IMR-90 (cell line): ENCODE data around the gene STX4. TPM values are rescaled to one million over a fixed set of nuclear protein-coding genes. Genes with fewer than 3 reads are reported as not detected.

Source experiments
- ATAC-seq: fragments of 200-7000 bp; cut with Tn5 transposase; 2 replicates; pipeline ENCODE4 v1.9.1; 2020; ENCODE audit warnings: low read depth, mild to moderate bottlenecking, moderate library complexity
- BruUV-seq: library from RNA; stranded (reverse); fragments of 400-500 nt; replicated peaks from 2 replicates; lab custom pipeline; 2021; lab: Mats Ljungman, UMichigan
- CTCF ChIA-PET: fragments of 300-600 bp; formaldehyde crosslinking; extraction: SDS; loops from one replicate; lab custom pipeline; 2021; ENCODE audit warnings: antibody characterized with exemption; lab: Yijun Ruan, JAX
- POLR2A ChIA-PET: fragments of 300-600 bp; sonication (Branson Sonifier 250); formaldehyde crosslinking; loops from one replicate; lab custom pipeline; 2022; ENCODE audit warnings: antibody characterized with exemption; ENCODE audit not compliant: unreplicated experiment; lab: Charles Lee
- DNase-seq: peaks from one replicate; pipeline ENCODE4 v3.0.0; 2013
- H2AFZ ChIP-seq: replicated peaks from 2 replicates; pipeline ENCODE3; 2013; ENCODE audit warnings: low read length, mild to moderate bottlenecking; ENCODE audit not compliant: poor library complexity
- H2AK5ac ChIP-seq: 2 replicates; pipeline ENCODE4 v1.6.1; 2013; ENCODE audit warnings: low read depth, low read length, inconsistent platforms
- H2AK9ac ChIP-seq: replicated peaks from 2 replicates; pipeline ENCODE3; 2013; ENCODE audit warnings: mild to moderate bottlenecking, low read depth, low read length, moderate library complexity; ENCODE audit not compliant: poor library complexity
- H2BK120ac ChIP-seq: 2 replicates; pipeline ENCODE4 v1.6.1; 2013; ENCODE audit warnings: low read depth, low read length, inconsistent platforms
- H2BK15ac ChIP-seq: 3 replicates; pipeline ENCODE4 v1.6.1; 2013; ENCODE audit warnings: low read depth, low read length, inconsistent platforms
- H2BK20ac ChIP-seq: 2 replicates; pipeline ENCODE4 v1.6.1; 2013; ENCODE audit warnings: low read depth, mild to moderate bottlenecking, inconsistent platforms, low read length, moderate library complexity
- H2BK5ac ChIP-seq: 2 replicates; pipeline ENCODE4 v1.6.1; 2013; ENCODE audit warnings: mild to moderate bottlenecking, low read depth, low read length, inconsistent platforms; ENCODE audit not compliant: poor library complexity, severe bottlenecking
- H3K14ac ChIP-seq: replicated peaks from 2 replicates; pipeline ENCODE4 v1.6.1; 2013; ENCODE audit warnings: low read depth, low read length, inconsistent platforms
- H3K18ac ChIP-seq: 2 replicates; pipeline ENCODE4 v1.6.1; 2013; ENCODE audit warnings: low read depth, low read length, control low read depth
- H3K23ac ChIP-seq: 2 replicates; pipeline ENCODE4 v1.6.1; 2013; ENCODE audit warnings: low read depth, low read length, inconsistent platforms
- H3K27ac ChIP-seq: 2 replicates; pipeline ENCODE4 v1.5.1; 2013; ENCODE audit warnings: mild to moderate bottlenecking, control low read depth, low read length; ENCODE audit not compliant: insufficient read depth
- H3K27me3 ChIP-seq: 2 replicates; pipeline ENCODE4 v1.6.1; 2013; ENCODE audit warnings: low read length; ENCODE audit not compliant: control insufficient read depth, insufficient read depth
- H3K36me3 ChIP-seq: 2 replicates; pipeline ENCODE4 v1.6.1; 2013; ENCODE audit warnings: low read length, mixed read lengths; ENCODE audit not compliant: control insufficient read depth, insufficient read depth
- H3K4ac ChIP-seq: 2 replicates; pipeline ENCODE4 v1.6.1; 2013; ENCODE audit warnings: low read depth, low read length, inconsistent platforms
- H3K4me1 ChIP-seq: 2 replicates; pipeline ENCODE4 v1.6.1; 2013; ENCODE audit warnings: low read length, mixed read lengths; ENCODE audit not compliant: control insufficient read depth, insufficient read depth
- H3K4me2 ChIP-seq: 2 replicates; pipeline ENCODE4 v1.6.1; 2013; ENCODE audit warnings: low read depth, mild to moderate bottlenecking, control low read depth, low read length, moderate library complexity
- H3K4me3 ChIP-seq: 2 replicates; pipeline ENCODE4 v1.5.1; 2013; ENCODE audit warnings: low read depth, mild to moderate bottlenecking, control low read depth, low read length, moderate library complexity; ENCODE audit not compliant: insufficient read depth
- H3K56ac ChIP-seq: 2 replicates; pipeline ENCODE4 v1.6.1; 2013; ENCODE audit warnings: low read length, inconsistent platforms; ENCODE audit not compliant: insufficient read depth; ENCODE audit errors: extremely low read depth
- H3K79me1 ChIP-seq, 2 experiments: 2 replicates each; pipeline ENCODE4 v1.6.1; 2013; ENCODE audit warnings: low read length in 2 of 2, inconsistent platforms in 1 of 2, low read depth in 1 of 2
- H3K9ac ChIP-seq: 2 replicates; pipeline ENCODE4 v1.6.1; 2013; ENCODE audit warnings: low read depth, low read length, control low read depth
- H3K9me1 ChIP-seq: 2 replicates; pipeline ENCODE4 v1.6.1; 2013; ENCODE audit warnings: low read length, inconsistent platforms; ENCODE audit not compliant: insufficient read depth
- H3K9me3 ChIP-seq: 2 replicates; pipeline ENCODE4 v1.6.1; 2013; ENCODE audit warnings: low read length; ENCODE audit not compliant: control insufficient read depth, insufficient read depth
- H4K20me1 ChIP-seq: 2 replicates; pipeline ENCODE4 v1.6.1; 2013; ENCODE audit warnings: low read length, inconsistent platforms; ENCODE audit not compliant: insufficient read depth
- H4K5ac ChIP-seq: 2 replicates; pipeline ENCODE4 v1.6.1; 2013; ENCODE audit warnings: mild to moderate bottlenecking, low read depth, low read length, control low read depth
- H4K8ac ChIP-seq, 2 experiments: 2 replicates each; pipeline ENCODE4 v1.6.1; 2013; ENCODE audit warnings: low read depth in 2 of 2, low read length in 2 of 2, control low read depth in 1 of 2, inconsistent platforms in 1 of 2
- H4K91ac ChIP-seq: 2 replicates; pipeline ENCODE4 v1.6.1; 2013; ENCODE audit warnings: low read depth, low read length, inconsistent platforms; ENCODE audit not compliant: insufficient read depth
- BHLHE40 ChIP-seq: fragments of 150-350 bp; IDR thresholded peaks from 2 replicates; pipeline ENCODE4 v1.6.1; 2016; ENCODE audit warnings: mild to moderate bottlenecking, low read depth, low read length
- CEBPB ChIP-seq: IDR thresholded peaks from 2 replicates; pipeline ENCODE4 v1.6.1; 2012; ENCODE audit warnings: low read depth, low read length, improper control_type of control experiment
- CHD1 ChIP-seq: IDR thresholded peaks from 2 replicates; pipeline ENCODE4 v1.6.1; 2012; ENCODE audit warnings: low read depth, low read length, improper control_type of control experiment
- CTCF ChIP-seq: conservative IDR thresholded peaks from 2 replicates; pipeline ENCODE4 v1.5.1; 2012; ENCODE audit warnings: mild to moderate bottlenecking, low read depth, low read length, improper control_type of control experiment
- FOS ChIP-seq: fragments of 150-350 bp; IDR thresholded peaks from 2 replicates; pipeline ENCODE4 v1.6.1; 2016; ENCODE audit warnings: low read depth, low read length
- MAFK ChIP-seq: IDR thresholded peaks from 2 replicates; pipeline ENCODE4 v1.6.1; 2012; ENCODE audit warnings: low read depth, low read length, improper control_type of control experiment
- MAZ ChIP-seq: IDR thresholded peaks from 2 replicates; pipeline ENCODE4 v1.6.1; 2012; ENCODE audit warnings: low read depth, mild to moderate bottlenecking, low read length, improper control_type of control experiment, moderate library complexity, borderline replicate concordance
- MXI1 ChIP-seq: IDR thresholded peaks from 2 replicates; pipeline ENCODE4 v1.6.1; 2012; ENCODE audit warnings: low read depth, mild to moderate bottlenecking, low read length, moderate library complexity, borderline replicate concordance
- NFE2L2 ChIP-seq: fragments of 150-350 bp; IDR thresholded peaks from 2 replicates; pipeline ENCODE4 v1.6.1; 2016; ENCODE audit warnings: low read depth, mild to moderate bottlenecking, low read length
- POLR2A ChIP-seq: IDR thresholded peaks from 2 replicates; pipeline ENCODE4 v1.6.1; 2012; ENCODE audit warnings: mild to moderate bottlenecking, low read depth, low read length
- RAD21 ChIP-seq: IDR thresholded peaks from 2 replicates; pipeline ENCODE4 v1.6.1; 2012; ENCODE audit warnings: low read length, improper control_type of control experiment
- RCOR1 ChIP-seq: IDR thresholded peaks from 2 replicates; pipeline ENCODE4 v1.6.1; 2012; ENCODE audit warnings: mild to moderate bottlenecking, low read length, improper control_type of control experiment; ENCODE audit not compliant: insufficient replicate concordance
- RFX5 ChIP-seq: IDR thresholded peaks from 2 replicates; pipeline ENCODE4 v1.8.0; 2012; ENCODE audit warnings: low read depth, mild to moderate bottlenecking, low read length, moderate library complexity
- SMC3 ChIP-seq: fragments of 150-350 bp; IDR thresholded peaks from 2 replicates; pipeline ENCODE4 v1.6.1; 2016; ENCODE audit warnings: low read depth, mild to moderate bottlenecking, antibody characterized with exemption, low read length, moderate library complexity
- USF2 ChIP-seq: fragments of 150-350 bp; IDR thresholded peaks from 2 replicates; pipeline ENCODE4 v1.6.1; 2017; ENCODE audit warnings: mild to moderate bottlenecking, antibody characterized with exemption, low read length, low read depth
- WGBS, 2 experiments: methylation state at CpG; one replicate each; pipeline versions ENCODE4 v1.1.5 to v1.1.7; 2013; ENCODE audit warnings: missing lambda C conversion rate in 2 of 2; ENCODE audit not compliant: insufficient read length in 1 of 2; ENCODE audit errors: extremely low coverage in 2 of 2; 5-methylcytosine and 5-hydroxymethylcytosine counted together
- dilution Hi-C: fragments of 300-500 bp; cut with HindIII; formaldehyde crosslinking; loops from one replicate; pipeline ENCODE4 v1.14.3; 2018; ENCODE audit warnings: low sequenced_read_pairs; ENCODE audit not compliant: unreplicated experiment
- in situ Hi-C: fragments of 300-500 bp; cut with MboI; formaldehyde crosslinking; loops from 3 replicates; pipeline ENCODE4 v1.14.3; 2019; ENCODE audit warnings: low sequenced_read_pairs, inconsistent platforms, mixed read lengths
- intact Hi-C: fragments of 100-400 bp; cut with micrococcal nuclease; formaldehyde crosslinking; loops from 2 replicates; pipeline ENCODE4 v1.10.0; 2022
- polyA plus RNA-seq, 3 experiments: library from polyadenylated mRNA; depleted of rRNA; stranded (reverse); fragments of >200 nt; gene quantifications; 2 replicates each; pipeline ENCODE4 v1.2.3, GENCODE V29; 2012; ENCODE audit warnings: low replicate concordance in 1 of 3
- total RNA-seq: library from RNA; depleted of rRNA; stranded (reverse); fragments of >200 nt; gene quantifications from 2 replicates; pipeline ENCODE4 v1.2.3, GENCODE V29; 2012

Gene STX4
- total and polyA plus RNA-seq, 2 of the 4 experiments (the other 2 are of a cell fraction), result 23.5 to 67.9 TPM

- no peak for TF ChIP-seq RFX5
- no peak for TF ChIP-seq MAFK
- no peak for TF ChIP-seq POLR2A
- TF ChIP-seq RAD21, result no peak
- TF ChIP-seq SMC3, result no peak
- TF ChIP-seq CEBPB, result peak; percentile 57
- TF ChIP-seq USF2, result no peak
- TF ChIP-seq CHD1, result no peak
- 0 out of 2 replicates have a peak, but pooled peaks have one; percentile 22 for TF ChIP-seq MXI1
- no peak for TF ChIP-seq RCOR1
- TF ChIP-seq MAZ, result no peak
- TF ChIP-seq FOS, result no peak
- TF ChIP-seq CTCF, result no peak
- TF ChIP-seq BHLHE40, result no peak
- TF ChIP-seq NFE2L2, result no peak
These were observed 41.4 kb downstream of the STX4 start for GRCh38 chr16:31074814-31075183.

More at GRCh38 chr16:31074814-31075183, 41.4 kb downstream of the STX4 start:
- no peak overlapping the region for H2BK15ac ChIP-seq
- H3K4me3 ChIP-seq, result peak overlapping the region; percentile 81
- peak overlapping the region; percentile 92 for H2AK5ac ChIP-seq
- peak overlapping the region; percentile 30 to 89; a peak in 2 of 4 replicates for H4K8ac ChIP-seq
- H2BK120ac ChIP-seq, result no peak overlapping the region
- peaks cover 6% of the 10 kb centered on the region for H3K4me1 ChIP-seq
- no peaks in the 10 kb centered on the region; the same call in 1 of the 2 replicates for H4K20me1 ChIP-seq
- intact Hi-C loops (loop anchor here (1.0 to 10.0 kb wide), 3 partner anchors 77 to 120 kb away; partner anchors contain the start of genes HSD3B7 and SETD1A), in situ Hi-C loops (loop anchor here (10.0 kb wide), 1 partner anchor 390 kb away; no protein-coding TSS in a partner anchor), dilution Hi-C loops (no loop called here)
- H3K9me3 ChIP-seq, result no peaks in the 10 kb centered on the region
- H3K4me2 ChIP-seq, result peak overlapping the region; percentile 94
- peak overlapping the region; percentile 91 for H2AFZ ChIP-seq
- H4K5ac ChIP-seq, result peak overlapping the region; percentile 78
- H3K18ac ChIP-seq, result no peak overlapping the region
- peak overlapping the region; percentile 77 for H3K27ac ChIP-seq
- H2BK5ac ChIP-seq, result peak overlapping the region; percentile 81
- POLR2A ChIA-PET, result no interaction called here
- H3K9ac ChIP-seq, result peak overlapping the region; percentile 84
- DNase-seq (peak; percentile 12), ATAC-seq (no peak)
- peak overlapping the region; percentile 47 for H3K23ac ChIP-seq
- H4K91ac ChIP-seq, result peak overlapping the region; percentile 75; the same call in 1 of the 2 replicates
- BruUV-seq, result no TSS peak
- H3K56ac ChIP-seq, result peak overlapping the region; percentile 50; the same call in 1 of the 2 replicates
- CTCF ChIA-PET, result interaction anchor here (1.0 kb wide), 1 partner anchor 17 kb away, joined by 4 read pairs; no protein-coding TSS in a partner anchor
- peak overlapping the region; percentile 98 for H2AK9ac ChIP-seq
- H3K27me3 ChIP-seq, result no peaks in the 10 kb centered on the region
- peak overlapping the region; percentile 90 for H3K4ac ChIP-seq
- H2BK20ac ChIP-seq, result no peak overlapping the region
- H3K14ac ChIP-seq, result peak overlapping the region; percentile 80
- H3K79me1 ChIP-seq, result peaks cover 14 to 59% of the 10 kb centered on the region in 2 experiments
- peaks cover 36% of the 10 kb centered on the region for H3K36me3 ChIP-seq
- WGBS, 2 experiments, result no CpG with 5 or more reads among the region's 7 CpGs
- no peaks in the 10 kb centered on the region for H3K9me1 ChIP-seq
